Hepatic stellate cell (primary cell): Measurements from ENCODE around the gene OTOG.

Experiments
- DNase-seq: peaks from one replicate; pipeline ENCODE4 v3.0.0; 2011; ENCODE audit warnings: low spot score

The OTOG gene

GRCh38 chr11:17651061-17651460 is 104.0 kb downstream of the OTOG start:
- DNase-seq, result no peak

- DNase-seq, result no peak
Observed at GRCh38 chr11:17651681-17652080, 104.6 kb downstream of the OTOG start.

GRCh38 chr11:17652556-17652955 is 105.5 kb downstream of the OTOG start:
- DNase-seq, result no peak

- no peak for DNase-seq
Observed at GRCh38 chr11:17653611-17654010, 106.6 kb downstream of the OTOG start.

- DNase-seq, result no peak
Observed at GRCh38 chr11:17655682-17656081, 108.6 kb downstream of the OTOG start.

GRCh38 chr11:17658211-17658610 is 111.2 kb downstream of the OTOG start:
- DNase-seq, result no peak

GRCh38 chr11:17668166-17668565 is 121.1 kb downstream of the OTOG start:
- DNase-seq, result no peak

GRCh38 chr11:17672469-17672868 is 125.4 kb downstream of the OTOG start:
- DNase-seq, result no peak

GRCh38 chr11:17673951-17674350 is 126.9 kb downstream of the OTOG start:
- no peak for DNase-seq

GRCh38 chr11:17682848-17683247 is 135.8 kb downstream of the OTOG start:
- no peak for DNase-seq

GRCh38 chr11:17683377-17684161 is 136.5 kb downstream of the OTOG start:
- no peak for DNase-seq

- no peak for DNase-seq
Observed at GRCh38 chr11:17684550-17684949, 137.5 kb downstream of the OTOG start.

- DNase-seq, result no peak
Observed at GRCh38 chr11:17686231-17686980, 139.3 kb downstream of the OTOG start.

GRCh38 chr11:17687946-17688670 is 141.0 kb downstream of the OTOG start:
- DNase-seq, result no peak

- no peak for DNase-seq
Observed at GRCh38 chr11:17691550-17691949, 144.5 kb downstream of the OTOG start.

GRCh38 chr11:17691976-17692375 is 144.9 kb downstream of the OTOG start:
- DNase-seq, result no peak

- no peak for DNase-seq
Observed at GRCh38 chr11:17692931-17693330, 145.9 kb downstream of the OTOG start.

- no peak for DNase-seq
Observed at GRCh38 chr11:17693531-17693930, 146.5 kb downstream of the OTOG start.

- no peak for DNase-seq
Observed at GRCh38 chr11:17694494-17695110, 147.5 kb downstream of the OTOG start.

- no peak for DNase-seq
Observed at GRCh38 chr11:17695454-17696441, 148.7 kb downstream of the OTOG start.

GRCh38 chr11:17696741-17697140 is 149.7 kb downstream of the OTOG start:
- no peak for DNase-seq
